Left cardiac atrium (tissue), 4 donors: ENCODE measurements around the gene IRX4. TPM values are rescaled to one million over a fixed set of nuclear protein-coding genes. Genes with fewer than 3 reads are reported as not detected.

Experiments
- ATAC-seq, 2 donors: fragments of 200-7000 bp; cut with Tn5 transposase; one replicate each; pipeline ENCODE4 v1.9.1; 2020; ENCODE audit warnings: mild to moderate bottlenecking in 2 of 2, moderate library complexity in 2 of 2
- DNase-seq: peaks from one replicate; pipeline ENCODE4 v3.0.0-alpha.2; 2020
- intact Hi-C, 2 donors: fragments of 100-400 bp; cut with DNase I; formaldehyde crosslinking; loops; one replicate each; pipeline versions ENCODE4 v1.14.1 to v1.15.1; 2022 to 2023
- total RNA-seq, 2 donors: library from RNA; stranded (reverse); fragmentation: NEBNext Ultra II Directional; extraction: Animal tissue kit (Norgen Biotek cat#: 25700); gene quantifications; one replicate each; pipeline ENCODE4 v1.2.1, GENCODE V29; 2021
- donor health status: DM: no; HTN: yes; CAD: no.
- donor health status: DM: no; HTN: yes; CAD: no; lungs with severe emphysema.
- donor health status: DM: yes; HTN: yes; CAD: no.
- donor health status: Dilated cardiomyopathy.

The IRX4 gene
- total RNA-seq, 2 donors from 2014 or later: 0.18 to 0.50 TPM

DNA sequence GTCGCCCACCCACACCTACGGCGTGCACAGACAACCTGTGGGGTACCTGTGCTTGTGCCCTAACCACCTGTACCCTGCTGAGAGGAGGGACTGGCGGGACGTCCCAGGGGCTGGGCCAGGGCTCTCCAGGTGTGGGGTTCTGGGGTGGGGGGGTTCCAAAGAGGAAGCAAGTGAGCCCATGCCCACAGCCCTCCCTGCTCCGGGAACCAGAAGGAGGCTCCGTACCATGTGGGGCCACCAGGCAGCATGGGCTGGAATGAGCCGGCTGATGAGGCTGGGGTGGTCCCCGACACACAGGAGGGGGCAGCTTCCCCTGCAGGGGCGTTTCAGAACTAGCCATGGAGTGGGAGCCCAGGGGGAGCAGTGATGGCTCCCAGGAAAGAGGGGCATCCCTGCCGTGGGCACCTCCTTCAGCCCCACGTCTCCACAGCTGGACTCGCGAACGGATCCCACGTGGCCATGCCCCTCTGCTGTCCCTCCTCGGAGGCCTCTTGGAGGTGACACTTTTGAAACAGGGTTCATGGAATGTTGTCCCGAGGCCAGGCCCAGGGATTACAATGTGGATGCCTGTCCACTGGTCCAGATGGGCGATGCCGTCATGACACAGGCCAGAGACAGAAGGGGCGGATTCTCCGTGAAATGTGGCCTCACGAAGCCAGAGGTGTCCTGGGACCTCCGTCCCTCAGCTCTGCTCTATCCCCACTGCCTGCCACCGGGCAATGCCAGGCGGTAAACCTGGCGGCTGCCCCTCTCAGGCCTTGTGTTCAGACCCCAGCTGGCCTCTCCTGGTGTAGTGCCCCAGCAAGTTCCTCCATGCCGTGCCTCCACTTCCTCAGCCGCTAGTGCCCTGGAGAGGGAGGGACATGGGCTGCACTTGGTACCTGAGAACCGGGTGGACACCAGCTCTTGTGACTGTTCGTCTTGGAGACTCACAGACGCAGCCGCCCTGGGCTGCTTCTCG lies 33.6 kb upstream of the IRX4 start:
- DNase-seq: no peak
- intact Hi-C loops: no loop called here
- no peak for ATAC-seq

- intact Hi-C loops: no loop called here
- ATAC-seq: no peak
- DNase-seq: no peak
Measured at GRCh38 chr5:1915316-1915715, 32.6 kb upstream of the IRX4 start.

- intact Hi-C loops: no loop called here
- no peak for ATAC-seq
- no peak for DNase-seq
Measured at GRCh38 chr5:1914471-1914870, 31.7 kb upstream of the IRX4 start.

DNA sequence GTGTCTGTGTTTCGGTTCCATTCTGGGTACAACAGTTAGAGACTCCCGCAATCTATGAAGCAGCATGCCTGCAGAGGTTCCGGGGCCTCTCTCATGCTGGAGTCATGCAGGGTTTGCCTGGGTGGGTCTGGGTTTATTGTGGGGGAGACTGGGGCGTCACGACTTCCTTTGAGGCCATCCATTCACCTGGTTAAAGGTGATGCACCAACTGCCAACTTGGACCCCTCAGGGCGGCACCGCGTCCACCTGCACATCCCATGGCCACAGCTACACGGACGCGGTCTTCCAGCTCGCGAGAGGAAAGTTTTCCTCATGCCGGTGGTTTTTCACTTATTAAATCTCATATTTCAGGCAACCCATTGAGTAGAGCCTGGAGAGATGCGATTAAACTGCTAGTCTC lies 30.9 kb upstream of the IRX4 start:
- intact Hi-C loops: no loop called here
- ATAC-seq (no peak), DNase-seq (no peak)

GRCh38 chr5:1912951-1913565 lies 30.3 kb upstream of the IRX4 start:
- no peak for ATAC-seq
- intact Hi-C loops: no loop called here
- no peak for DNase-seq

GRCh38 chr5:1911773-1912235 lies 29.1 kb upstream of the IRX4 start:
- ATAC-seq: no peak
- intact Hi-C loops: no loop called here
- DNase-seq: no peak

GRCh38 chr5:1910861-1911772 lies 28.4 kb upstream of the IRX4 start:
- DNase-seq: no peak
- no peak for ATAC-seq
- intact Hi-C loops: no loop called here

DNA sequence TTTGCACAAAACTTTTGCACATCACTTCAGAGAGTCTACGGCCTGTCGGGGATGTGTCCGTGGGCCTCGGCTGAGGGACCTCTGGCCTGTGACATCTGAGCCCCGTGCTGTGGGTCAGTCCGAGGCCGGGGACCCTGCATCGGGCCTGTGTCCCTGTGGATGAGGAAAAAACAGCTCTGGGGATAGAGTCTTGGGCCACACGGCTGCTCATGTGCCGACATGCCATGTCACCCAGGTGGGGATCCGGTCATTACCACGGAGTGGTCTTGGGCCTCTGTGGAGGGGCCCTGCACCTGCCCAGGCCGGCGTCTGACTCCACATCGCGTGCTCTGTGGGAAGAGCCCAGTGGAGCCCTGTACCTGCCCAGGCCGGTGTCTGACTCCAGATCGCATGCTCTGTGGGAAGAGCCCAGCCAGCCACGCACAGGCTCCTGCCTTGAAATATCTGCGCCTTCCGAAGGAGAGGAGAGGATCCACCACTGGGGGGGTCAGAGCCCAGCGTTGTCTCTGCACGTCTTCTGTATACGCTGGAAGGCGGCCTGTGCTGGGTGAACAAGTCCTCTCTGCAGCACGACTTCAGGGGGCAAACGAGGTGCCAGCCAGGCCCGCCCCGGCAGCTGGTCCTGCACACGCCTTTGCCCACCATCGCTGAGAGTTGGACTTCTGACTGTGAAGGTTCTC lies 27.5 kb upstream of the IRX4 start:
- intact Hi-C loops: no loop called here
- DNase-seq (no peak), ATAC-seq (no peak)

- intact Hi-C loops: no loop called here
- DNase-seq: no peak
- no peak for ATAC-seq
Measured at GRCh38 chr5:1909346-1909985, 26.7 kb upstream of the IRX4 start.

- DNase-seq (no peak), ATAC-seq (no peak)
- intact Hi-C loops: no loop called here
Measured at GRCh38 chr5:1908931-1909330, 26.2 kb upstream of the IRX4 start.

DNA sequence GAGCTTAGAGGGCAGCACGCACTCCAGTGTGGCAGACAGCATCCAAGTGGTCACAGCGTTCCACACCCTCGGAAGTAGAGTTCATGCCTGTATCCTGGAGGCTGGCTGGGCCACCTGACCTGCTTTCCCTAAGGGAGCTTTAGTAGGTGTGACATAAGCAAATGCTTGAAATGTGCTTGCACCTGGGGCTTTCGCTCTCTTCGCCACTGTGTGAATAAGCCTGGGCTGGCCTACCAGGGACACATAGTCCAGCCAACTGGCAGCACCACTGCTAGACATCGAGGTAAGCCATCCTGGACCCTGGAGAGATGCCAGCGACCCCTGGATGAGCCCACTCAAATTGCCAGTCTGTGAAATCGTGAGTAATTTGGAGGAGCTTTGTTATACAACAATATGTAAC lies 24.9 kb upstream of the IRX4 start:
- DNase-seq: no peak
- intact Hi-C loops: no loop called here
- ATAC-seq: no peak

- ATAC-seq: no peak
- no peak for DNase-seq
- intact Hi-C loops: no loop called here
Measured at GRCh38 chr5:1905108-1905507, 22.4 kb upstream of the IRX4 start.

DNA sequence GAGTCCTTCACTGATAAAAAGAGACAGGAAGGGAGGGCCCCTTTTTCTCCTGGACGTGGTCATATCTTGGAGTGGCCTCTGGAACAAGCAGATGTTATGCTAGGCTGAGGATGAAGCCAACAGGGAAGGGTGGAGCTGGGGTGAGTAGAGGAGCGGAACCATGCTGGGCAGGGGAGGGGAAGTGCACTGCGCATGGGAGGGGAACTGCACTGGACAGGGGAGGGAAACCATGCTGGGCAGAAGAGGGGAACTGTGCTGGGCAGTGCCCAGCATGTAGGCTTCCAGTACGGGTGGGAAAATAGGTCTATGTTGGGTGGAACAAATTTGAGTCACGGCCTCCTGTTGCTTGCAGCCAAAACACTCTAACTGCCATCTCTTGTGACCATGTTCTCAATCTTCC lies 19.3 kb upstream of the IRX4 start:
- no peak for ATAC-seq
- intact Hi-C loops: no loop called here
- DNase-seq: peak; percentile 9

GRCh38 chr5:1901061-1901460 lies 18.3 kb upstream of the IRX4 start:
- intact Hi-C loops: no loop called here
- DNase-seq: no peak
- ATAC-seq: no peak

- DNase-seq (no peak), ATAC-seq (no peak)
- intact Hi-C loops: no loop called here
Measured at GRCh38 chr5:1899201-1899600, 16.5 kb upstream of the IRX4 start.

- ATAC-seq: no peak
- intact Hi-C loops: no loop called here
- DNase-seq: peak; percentile 2
Measured at GRCh38 chr5:1897816-1898450, 15.2 kb upstream of the IRX4 start.

- peak; percentile 5 for DNase-seq
- intact Hi-C loops: no loop called here
- no peak for ATAC-seq
Measured at GRCh38 chr5:1897386-1897785, 14.7 kb upstream of the IRX4 start.
